ENCODE measurements around the gene PLGRKT. TPM values are rescaled to one million over a fixed set of nuclear protein-coding genes. Genes with fewer than 3 reads are reported as not detected.
"Not testable (repeated sequence)": the region's sequence is repeated elsewhere in the genome, so short reads cannot be mapped to it uniquely, and the experiment has no call there.

PLGRKT gene
- total RNA-seq, 1 donor from 2014 or later: 16.3 TPM

DNA sequence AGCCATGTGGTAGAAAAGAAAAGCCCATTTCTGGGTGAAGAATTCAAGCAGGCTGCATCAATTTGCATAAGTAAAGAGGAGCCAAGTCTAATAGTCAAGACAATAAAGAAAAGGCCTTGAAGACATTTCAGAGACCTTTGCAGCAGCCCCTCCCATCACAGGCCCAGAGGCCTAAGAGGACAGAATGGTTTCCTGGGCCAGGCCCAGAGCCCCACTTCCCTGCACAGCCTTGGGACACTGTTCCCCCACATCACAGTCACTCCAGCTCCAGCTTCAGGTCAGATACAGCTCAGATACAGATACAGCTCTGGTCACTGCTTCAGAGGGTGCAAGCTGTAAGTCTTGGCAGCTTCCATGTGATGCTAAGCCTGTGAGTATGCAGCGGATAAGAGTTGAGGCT is 29.1 kb downstream of the PLGRKT start:
- TF ChIP-seq, protein P1, sequence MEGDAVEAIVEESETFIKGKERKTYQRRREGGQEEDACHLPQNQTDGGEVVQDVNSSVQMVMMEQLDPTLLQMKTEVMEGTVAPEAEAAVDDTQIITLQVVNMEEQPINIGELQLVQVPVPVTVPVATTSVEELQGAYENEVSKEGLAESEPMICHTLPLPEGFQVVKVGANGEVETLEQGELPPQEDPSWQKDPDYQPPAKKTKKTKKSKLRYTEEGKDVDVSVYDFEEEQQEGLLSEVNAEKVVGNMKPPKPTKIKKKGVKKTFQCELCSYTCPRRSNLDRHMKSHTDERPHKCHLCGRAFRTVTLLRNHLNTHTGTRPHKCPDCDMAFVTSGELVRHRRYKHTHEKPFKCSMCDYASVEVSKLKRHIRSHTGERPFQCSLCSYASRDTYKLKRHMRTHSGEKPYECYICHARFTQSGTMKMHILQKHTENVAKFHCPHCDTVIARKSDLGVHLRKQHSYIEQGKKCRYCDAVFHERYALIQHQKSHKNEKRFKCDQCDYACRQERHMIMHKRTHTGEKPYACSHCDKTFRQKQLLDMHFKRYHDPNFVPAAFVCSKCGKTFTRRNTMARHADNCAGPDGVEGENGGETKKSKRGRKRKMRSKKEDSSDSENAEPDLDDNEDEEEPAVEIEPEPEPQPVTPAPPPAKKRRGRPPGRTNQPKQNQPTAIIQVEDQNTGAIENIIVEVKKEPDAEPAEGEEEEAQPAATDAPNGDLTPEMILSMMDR (IDR thresholded peaks at IDR 0.05; ENCODE audit: partially characterized antibody, unreplicated experiment): no peak
- H3K36me3 Mint-ChIP-seq (ENCODE audit: unreplicated experiment): peaks cover 20% of the 10 kb centered on the region
- no peak overlapping the region for H3K4me3 Mint-ChIP-seq (ENCODE audit: unreplicated experiment)
- H3K27me3 Mint-ChIP-seq (ENCODE audit: unreplicated experiment): peaks cover 5% of the 10 kb centered on the region
- H3K27ac Mint-ChIP-seq (ENCODE audit: unreplicated experiment): no peak overlapping the region
- peaks cover 8% of the 10 kb centered on the region for H3K9me3 Mint-ChIP-seq (ENCODE audit: unreplicated experiment)
- no peaks in the 10 kb centered on the region for H3K4me1 Mint-ChIP-seq (ENCODE audit: low read depth, unreplicated experiment)
- no peak for DNase-seq

DNA sequence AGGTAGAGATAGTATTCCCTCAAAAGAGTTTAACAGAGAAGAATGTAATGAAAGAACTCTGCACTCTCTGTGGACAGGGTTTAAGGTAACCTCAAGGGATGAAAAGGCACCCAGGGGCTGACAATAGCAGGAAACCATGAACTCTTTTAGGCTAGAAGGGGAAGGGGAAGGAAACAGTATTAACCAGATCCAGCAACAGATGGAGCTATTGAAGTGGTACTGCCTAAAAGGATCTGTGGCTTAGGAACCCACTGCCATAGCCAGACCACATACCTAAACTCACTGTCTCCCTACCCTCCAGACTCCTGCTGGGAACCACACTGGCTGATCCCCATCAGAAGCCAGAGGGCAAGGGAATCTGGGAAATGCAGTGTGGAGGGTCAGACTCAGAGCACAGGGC is 35.5 kb downstream of the PLGRKT start:
- peaks cover 2% of the 10 kb centered on the region for H3K27me3 Mint-ChIP-seq (ENCODE audit: unreplicated experiment)
- TF ChIP-seq, protein P1 (IDR thresholded peaks at IDR 0.05; ENCODE audit: partially characterized antibody, unreplicated experiment): no peak
- H3K9me3 Mint-ChIP-seq (ENCODE audit: unreplicated experiment): peaks cover 6% of the 10 kb centered on the region
- H3K27ac Mint-ChIP-seq (ENCODE audit: unreplicated experiment): no peak overlapping the region
- H3K36me3 Mint-ChIP-seq (ENCODE audit: unreplicated experiment): peaks cover 11% of the 10 kb centered on the region
- no peak overlapping the region for H3K4me3 Mint-ChIP-seq (ENCODE audit: unreplicated experiment)
- DNase-seq: no peak
- no peaks in the 10 kb centered on the region for H3K4me1 Mint-ChIP-seq (ENCODE audit: low read depth, unreplicated experiment)

- DNase-seq; H3K27ac Mint-ChIP-seq (ENCODE audit: unreplicated experiment); H3K36me3 Mint-ChIP-seq (ENCODE audit: unreplicated experiment); H3K9me3 Mint-ChIP-seq (ENCODE audit: unreplicated experiment); H3K4me1 Mint-ChIP-seq (ENCODE audit: low read depth, unreplicated experiment); H3K27me3 Mint-ChIP-seq (ENCODE audit: unreplicated experiment); H3K4me3 Mint-ChIP-seq (ENCODE audit: unreplicated experiment): not testable (repeated sequence)
Measured at GRCh38 chr9:5397547-5397946, 40.2 kb downstream of the PLGRKT start.

DNA sequence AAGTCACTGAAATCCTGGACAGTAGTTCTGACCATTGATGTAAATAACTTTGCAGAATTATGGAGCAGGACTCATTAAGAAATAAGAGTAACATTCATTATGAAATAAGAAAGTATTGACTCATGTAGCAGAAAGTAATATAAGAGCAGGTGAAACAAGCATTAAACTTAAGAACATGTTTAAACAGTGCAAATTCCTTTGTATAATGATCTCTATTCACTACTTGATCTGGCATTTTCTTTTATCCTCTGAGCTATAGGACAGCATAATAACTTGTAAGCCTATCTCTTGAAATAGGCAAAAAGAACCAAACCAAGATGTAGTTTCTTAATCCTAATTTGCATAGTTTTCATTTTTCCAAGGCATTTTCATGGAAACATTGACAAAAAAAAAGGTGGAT is 42.3 kb downstream of the PLGRKT start:
- H3K4me3 Mint-ChIP-seq (ENCODE audit: unreplicated experiment): no peak overlapping the region
- DNase-seq: no peak
- H3K27ac Mint-ChIP-seq (ENCODE audit: unreplicated experiment): no peak overlapping the region
- H3K27me3 Mint-ChIP-seq (ENCODE audit: unreplicated experiment): no peaks in the 10 kb centered on the region
- peaks cover 2% of the 10 kb centered on the region for H3K9me3 Mint-ChIP-seq (ENCODE audit: unreplicated experiment)
- TF ChIP-seq, protein P1 (IDR thresholded peaks at IDR 0.05; ENCODE audit: partially characterized antibody, unreplicated experiment): no peak
- H3K4me1 Mint-ChIP-seq (ENCODE audit: low read depth, unreplicated experiment): no peaks in the 10 kb centered on the region
- no peaks in the 10 kb centered on the region for H3K36me3 Mint-ChIP-seq (ENCODE audit: unreplicated experiment)

DNA sequence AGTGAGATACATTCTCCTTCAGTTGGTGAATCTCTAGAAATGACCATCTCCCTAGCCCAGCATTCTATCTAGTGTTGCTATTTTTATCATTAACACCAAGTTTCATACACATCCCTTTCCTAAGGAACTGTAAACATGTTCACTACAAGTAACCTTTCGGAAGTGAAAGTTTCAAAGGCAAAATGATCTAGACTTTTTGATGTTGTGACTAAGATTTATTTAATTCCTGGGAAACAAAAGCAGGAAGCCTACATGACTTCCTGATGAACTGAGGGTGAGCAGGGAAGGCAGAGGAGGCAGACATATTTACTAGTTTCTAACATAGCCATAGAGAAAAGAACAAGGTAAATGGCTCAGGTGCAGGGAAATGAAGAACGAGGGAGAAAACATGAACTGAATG is 43.7 kb downstream of the PLGRKT start:
- H3K9me3 Mint-ChIP-seq (ENCODE audit: unreplicated experiment); H3K4me1 Mint-ChIP-seq (ENCODE audit: low read depth, unreplicated experiment); H3K4me3 Mint-ChIP-seq (ENCODE audit: unreplicated experiment); H3K27ac Mint-ChIP-seq (ENCODE audit: unreplicated experiment); H3K36me3 Mint-ChIP-seq (ENCODE audit: unreplicated experiment); DNase-seq; H3K27me3 Mint-ChIP-seq (ENCODE audit: unreplicated experiment): not testable (repeated sequence)

GRCh38 chr9:5393497-5393896 is 44.2 kb downstream of the PLGRKT start:
- H3K27ac Mint-ChIP-seq (ENCODE audit: unreplicated experiment): no peak overlapping the region
- no peak overlapping the region for H3K4me3 Mint-ChIP-seq (ENCODE audit: unreplicated experiment)
- no peaks in the 10 kb centered on the region for H3K36me3 Mint-ChIP-seq (ENCODE audit: unreplicated experiment)
- H3K27me3 Mint-ChIP-seq (ENCODE audit: unreplicated experiment): no peaks in the 10 kb centered on the region
- TF ChIP-seq, protein P1 (IDR thresholded peaks at IDR 0.05; ENCODE audit: partially characterized antibody, unreplicated experiment): no peak
- H3K9me3 Mint-ChIP-seq (ENCODE audit: unreplicated experiment): peaks cover 2% of the 10 kb centered on the region
- DNase-seq: no peak
- no peaks in the 10 kb centered on the region for H3K4me1 Mint-ChIP-seq (ENCODE audit: low read depth, unreplicated experiment)

Measured in glutamatergic neuron (in vitro differentiated cells).